SU-DHL-6 (cell line): Measurements from ENCODE around the gene SBNO2.

Experiments used
- EZH2phosphoT487 ChIP-seq: fragments of 200-600 bp; sonication (generic), shearing (Covaris generic); conservative IDR thresholded peaks from 2 replicates; pipeline ENCODE4 v1.6.1; 2018; ENCODE audit warnings: mild to moderate bottlenecking, antibody characterized with exemption, low read length, moderate library complexity, mixed read lengths
- TF ChIP-seq, protein P1 (sequence below): fragments of 200-600 bp; sonication (generic); IDR thresholded peaks from one replicate; pipeline ENCODE4 v1.5.1; 2017; ENCODE audit warnings: antibody characterized with exemption, mild to moderate bottlenecking, low read length, moderate library complexity; ENCODE audit not compliant: insufficient read depth, poor library complexity, severe bottlenecking

DNA sequence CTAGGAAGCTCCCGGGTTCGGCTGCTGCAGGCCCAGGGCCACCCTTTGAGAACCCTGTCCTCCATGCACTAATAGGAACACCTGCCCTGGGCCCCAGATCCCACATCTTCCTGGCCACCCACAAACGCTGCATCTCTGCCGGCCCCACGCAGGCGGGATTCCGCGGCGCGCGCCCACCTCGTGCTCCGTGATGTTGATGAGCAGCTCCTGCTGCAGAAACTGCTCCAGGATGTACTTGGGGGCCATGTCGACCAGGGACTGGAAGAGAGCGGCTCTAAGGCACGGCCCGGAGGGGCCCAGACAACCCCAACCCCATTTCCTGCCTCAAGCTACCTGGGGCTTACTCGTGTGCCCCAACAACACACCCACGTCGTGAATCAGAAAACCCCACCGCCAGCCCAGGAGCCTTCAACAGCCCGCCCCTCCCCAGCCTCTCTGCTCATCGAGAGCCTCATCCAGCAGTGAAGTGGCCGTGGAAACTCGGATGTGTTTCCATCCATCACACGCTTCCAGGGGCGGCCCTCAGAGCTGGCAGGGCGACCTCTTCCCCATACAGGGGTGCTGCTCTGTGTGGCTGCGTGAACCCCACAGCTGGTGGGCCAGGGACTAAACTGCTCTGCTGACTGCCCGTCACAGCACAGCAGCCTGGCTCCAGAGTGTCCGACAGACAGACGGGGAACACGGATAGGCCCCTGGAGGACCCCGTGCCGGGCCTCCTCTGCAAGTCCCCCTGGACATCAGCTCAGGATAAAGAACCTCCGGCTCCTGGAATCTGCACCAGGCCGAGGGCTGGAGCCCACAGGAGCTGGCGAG, 83.1 kb downstream of the SBNO2 start:
- TF ChIP-seq, protein P1, sequence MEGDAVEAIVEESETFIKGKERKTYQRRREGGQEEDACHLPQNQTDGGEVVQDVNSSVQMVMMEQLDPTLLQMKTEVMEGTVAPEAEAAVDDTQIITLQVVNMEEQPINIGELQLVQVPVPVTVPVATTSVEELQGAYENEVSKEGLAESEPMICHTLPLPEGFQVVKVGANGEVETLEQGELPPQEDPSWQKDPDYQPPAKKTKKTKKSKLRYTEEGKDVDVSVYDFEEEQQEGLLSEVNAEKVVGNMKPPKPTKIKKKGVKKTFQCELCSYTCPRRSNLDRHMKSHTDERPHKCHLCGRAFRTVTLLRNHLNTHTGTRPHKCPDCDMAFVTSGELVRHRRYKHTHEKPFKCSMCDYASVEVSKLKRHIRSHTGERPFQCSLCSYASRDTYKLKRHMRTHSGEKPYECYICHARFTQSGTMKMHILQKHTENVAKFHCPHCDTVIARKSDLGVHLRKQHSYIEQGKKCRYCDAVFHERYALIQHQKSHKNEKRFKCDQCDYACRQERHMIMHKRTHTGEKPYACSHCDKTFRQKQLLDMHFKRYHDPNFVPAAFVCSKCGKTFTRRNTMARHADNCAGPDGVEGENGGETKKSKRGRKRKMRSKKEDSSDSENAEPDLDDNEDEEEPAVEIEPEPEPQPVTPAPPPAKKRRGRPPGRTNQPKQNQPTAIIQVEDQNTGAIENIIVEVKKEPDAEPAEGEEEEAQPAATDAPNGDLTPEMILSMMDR = no peak
- no peak for TF ChIP-seq EZH2phosphoT487
